Head of caudate nucleus (tissue), 42 donors: Measurements from ENCODE around the gene SPATA12.
"Not testable (repeated sequence)": the region's sequence is repeated elsewhere in the genome, so short reads cannot be mapped to it uniquely, and the experiment has no call there.

ENCODE experiments used
- DNase-seq, 42 donors: peaks; one replicate each; pipeline versions ENCODE4 v3.0.0 to v3.0.0-alpha.2; 2020 to 2021; ENCODE audit warnings: mixed read lengths in 7 of 42
- intact Hi-C: fragments of 100-400 bp; cut with DNase I; formaldehyde crosslinking; loops from one replicate; pipeline ENCODE4 v1.15.0; 2022

Gene SPATA12

DNA sequence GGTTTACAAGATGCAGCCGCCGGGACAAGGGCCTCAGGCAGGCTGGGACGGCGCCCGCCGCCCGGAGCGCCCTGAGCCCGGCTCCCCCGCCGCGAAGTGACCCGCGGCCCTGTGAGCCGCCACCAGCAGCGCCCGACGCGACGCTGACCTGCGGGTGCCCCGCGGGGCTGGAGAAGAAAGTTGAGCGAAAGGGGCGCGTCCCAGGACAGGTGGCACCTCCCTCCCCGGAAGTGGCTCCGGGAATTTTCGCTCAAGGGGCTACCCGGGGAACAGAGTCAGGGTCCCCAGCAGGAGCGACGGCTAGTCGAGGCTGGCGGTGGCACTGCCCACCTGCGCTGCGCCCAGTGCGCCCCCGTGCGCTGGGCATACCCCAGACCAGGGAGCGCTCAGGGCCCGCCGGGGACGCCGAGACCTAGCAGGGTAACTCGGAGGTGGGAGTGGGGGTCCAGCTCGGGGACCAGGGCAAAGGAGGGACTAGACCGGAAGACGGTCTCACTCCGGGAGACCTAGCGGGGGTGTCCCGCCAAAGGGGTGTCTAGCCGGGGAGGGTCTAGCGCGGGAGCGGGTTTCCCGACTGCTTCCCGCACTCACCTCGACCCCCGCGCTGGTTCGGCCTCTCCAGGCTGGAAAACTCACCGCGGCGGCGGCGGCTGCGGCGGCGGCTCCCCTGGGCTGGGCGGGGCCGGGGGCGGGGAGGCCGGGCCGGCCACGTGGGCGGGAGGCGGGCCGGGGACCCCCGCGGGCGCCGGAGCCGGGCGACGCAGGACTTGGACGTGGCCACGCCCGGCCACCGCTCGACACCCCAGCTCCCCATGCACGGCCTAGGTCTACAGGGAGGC lies 18.4 kb downstream of the SPATA12 start:
- DNase-seq = peak in 25 of 42 donors; percentile 11 to 63 (median 35)
- intact Hi-C loops = no loop called here

DNA sequence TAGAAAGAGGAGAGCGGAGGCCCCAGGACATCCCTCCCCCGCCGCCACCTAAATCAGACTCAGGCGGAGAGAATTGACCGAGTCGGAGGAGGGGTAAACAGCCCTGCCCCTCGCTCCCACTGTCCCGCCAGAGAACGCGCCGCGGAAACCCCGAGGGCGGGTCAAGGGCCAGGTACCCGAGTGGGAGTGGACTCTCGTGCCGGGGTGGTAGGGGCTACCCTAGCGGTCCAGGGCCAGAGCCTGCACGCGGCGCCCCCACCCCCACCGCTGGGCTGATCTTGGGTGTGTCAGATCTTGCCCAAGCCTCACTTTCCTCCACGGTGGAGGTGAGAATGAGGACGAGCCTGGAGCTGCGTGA lies 19.0 kb downstream of the SPATA12 start:
- intact Hi-C loops = no loop called here
- peak in 1 of 42 donors; percentile 11 for DNase-seq

DNA sequence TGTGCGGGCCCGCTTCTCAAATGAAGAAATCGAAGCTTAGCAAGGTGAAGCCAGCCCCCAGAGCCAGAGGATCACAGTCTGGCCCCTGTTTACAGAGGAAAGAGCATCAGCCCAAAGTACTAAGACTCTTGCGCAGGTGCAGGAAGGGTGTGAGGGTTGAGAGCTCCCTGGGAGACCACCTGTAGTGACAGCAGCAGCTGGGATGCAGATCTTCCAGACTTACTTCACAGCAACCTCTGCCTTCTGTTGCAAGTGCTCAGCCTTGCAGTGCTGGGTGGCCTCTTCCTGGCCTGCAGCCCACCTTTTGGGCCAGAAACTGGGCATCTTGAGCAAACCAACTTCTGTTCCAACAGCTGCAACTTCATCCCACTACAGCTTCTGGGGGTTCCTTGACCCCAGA lies 19.7 kb downstream of the SPATA12 start:
- intact Hi-C loops = no loop called here
- DNase-seq = no peak

DNA sequence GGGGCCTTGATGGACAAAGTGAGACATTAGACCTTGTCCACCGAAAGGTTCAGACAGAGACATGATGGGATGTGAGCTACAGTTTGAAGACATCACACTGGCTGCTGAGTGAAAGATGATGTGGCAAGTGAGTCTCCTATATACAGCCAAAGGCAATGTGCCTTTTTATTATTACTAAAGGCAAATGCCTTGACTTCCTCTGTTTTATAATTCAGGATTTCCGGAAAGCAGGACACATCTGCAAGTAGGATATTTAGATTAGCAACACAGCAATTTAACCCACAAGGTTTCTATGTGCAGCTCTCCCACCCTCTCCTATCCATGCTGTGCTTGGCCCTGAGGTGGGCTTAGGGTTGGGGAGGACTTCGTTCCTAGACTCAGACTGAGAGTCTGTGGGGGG lies 20.7 kb downstream of the SPATA12 start:
- no peak for DNase-seq

DNA sequence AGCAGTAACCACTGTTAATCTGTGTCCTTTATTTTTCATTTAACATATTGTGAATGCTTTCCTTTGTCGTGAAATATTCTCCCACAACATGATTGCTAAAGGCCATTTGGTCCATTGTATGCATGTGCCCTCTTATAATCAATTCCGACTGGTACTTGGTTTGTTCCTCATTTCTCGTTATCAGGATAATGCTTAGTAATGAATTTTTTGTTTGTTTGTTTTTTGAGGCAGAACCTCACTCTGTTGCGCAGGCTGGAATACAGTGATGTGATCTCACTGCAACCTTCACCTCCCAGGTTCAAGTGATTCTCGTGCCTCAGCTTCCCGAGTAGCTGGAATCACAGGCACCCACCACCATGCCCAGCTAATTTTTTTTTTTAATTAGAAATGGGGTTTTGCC lies 22.0 kb downstream of the SPATA12 start:
- intact Hi-C loops = no loop called here
- DNase-seq = no peak

More for the DNA sequence above, 20.7 kb downstream of the SPATA12 start:
- intact Hi-C loops = no loop called here

DNA sequence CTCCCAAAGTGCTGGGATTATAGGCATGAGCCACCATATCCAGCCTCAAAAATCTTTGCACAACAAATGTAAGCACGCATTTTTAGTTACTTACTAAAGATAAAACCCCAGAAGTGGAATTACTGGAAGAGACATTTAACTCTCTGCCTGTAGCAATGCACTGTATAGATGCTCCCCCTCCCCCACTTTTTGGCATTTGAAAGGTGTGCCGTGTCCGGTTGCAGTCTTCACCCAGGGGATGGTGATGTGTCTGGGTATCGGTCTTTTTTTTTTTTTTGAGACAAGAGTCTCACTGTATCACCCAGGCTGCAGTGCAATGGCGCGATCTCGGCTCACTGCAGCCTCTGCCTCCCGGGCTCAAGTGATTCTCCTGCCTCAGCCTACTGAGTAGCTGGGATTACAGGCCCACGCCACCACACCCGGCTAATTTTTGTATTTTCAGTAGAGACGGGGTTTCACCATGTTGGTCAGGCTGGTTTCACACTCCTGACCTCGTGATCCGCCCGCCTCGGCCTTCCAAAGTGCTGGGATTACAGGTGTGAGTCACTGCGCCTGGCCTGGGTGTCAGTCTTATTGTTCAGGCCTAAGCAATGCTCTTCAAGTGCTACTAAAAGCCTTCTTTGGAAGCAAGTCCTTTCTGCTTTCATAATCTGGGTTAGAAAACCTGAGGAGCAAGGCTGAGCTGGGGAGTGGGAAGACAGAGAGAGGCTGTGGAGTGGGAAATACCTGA lies 23.0 kb downstream of the SPATA12 start:
- intact Hi-C loops, DNase-seq: not testable (repeated sequence)

DNA sequence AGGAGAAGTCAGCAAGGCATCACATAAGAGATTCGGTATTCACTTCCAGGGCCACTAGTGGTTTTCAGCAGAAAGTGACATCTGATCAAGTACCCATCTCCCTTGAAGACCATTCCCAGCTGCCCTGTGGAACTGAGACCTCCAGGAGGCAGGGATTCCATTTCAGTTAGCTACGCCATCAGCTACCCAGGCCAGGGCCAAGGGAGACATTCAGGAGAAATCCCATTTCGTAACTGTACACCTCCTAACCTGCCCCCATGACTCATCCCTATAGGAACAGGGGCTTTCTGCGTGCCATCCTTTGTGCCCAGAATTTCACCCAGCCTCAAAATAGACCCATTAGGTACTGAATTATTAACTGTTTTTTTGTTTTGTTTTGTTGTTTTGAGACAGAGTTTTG lies 24.7 kb downstream of the SPATA12 start:
- DNase-seq = no peak
- intact Hi-C loops = no loop called here

DNA sequence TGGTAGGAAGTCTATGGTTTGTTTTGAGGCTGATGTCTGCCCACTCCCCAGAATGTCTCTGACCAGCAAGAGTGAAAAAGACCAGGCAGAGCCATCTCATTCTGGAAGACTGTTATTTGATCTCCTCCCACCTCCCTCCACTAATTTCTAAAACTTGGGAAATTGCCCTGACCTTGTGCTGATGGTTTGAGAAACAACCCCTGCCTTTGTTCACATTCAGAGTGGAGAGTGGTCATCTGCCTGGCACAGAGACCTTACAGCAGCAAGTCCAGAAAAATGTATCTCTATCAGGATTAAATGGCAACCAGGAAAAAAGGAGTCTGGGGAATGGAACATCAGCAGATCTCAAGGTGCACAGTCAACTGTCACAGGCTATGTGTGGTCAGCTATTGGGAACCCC lies 25.7 kb downstream of the SPATA12 start:
- peak in 21 of 42 donors; percentile 20 to 69 (median 37) for DNase-seq
- intact Hi-C loops = no loop called here

DNA sequence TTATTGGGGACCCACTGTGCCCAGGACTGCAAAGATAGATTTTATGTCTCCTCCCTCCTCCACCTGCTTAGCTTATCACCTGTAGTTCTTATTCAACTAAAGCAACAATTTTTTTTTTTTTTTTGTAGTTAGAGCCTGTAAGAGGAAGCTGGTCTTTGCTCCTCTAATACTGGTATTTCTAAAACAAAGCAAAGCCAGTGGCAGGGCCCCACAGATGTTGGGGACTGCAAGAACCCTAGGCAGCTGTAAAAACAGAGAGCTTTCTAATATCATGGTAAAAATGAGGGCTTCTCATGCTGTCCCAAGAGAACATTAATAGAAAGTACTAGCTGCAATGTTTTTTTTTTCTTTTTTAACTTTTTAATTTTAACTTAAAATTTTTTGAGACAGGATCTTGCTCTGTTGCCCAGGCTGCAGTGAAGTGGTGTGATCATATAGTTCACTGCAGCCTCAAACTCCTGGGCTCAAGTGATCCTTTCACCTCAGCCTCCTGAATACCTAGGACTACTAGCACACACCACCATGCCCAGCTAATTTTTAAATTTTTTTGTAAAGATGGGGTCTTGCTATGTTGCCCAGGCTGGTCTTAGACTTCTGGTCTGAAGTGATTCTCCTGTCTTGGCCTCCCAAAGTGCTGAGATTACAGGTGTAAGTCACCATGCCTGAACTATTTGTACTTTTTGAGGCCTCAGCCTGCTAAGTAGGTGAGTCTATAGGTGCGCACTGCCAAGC lies 27.1 kb downstream of the SPATA12 start:
- DNase-seq = no peak
- intact Hi-C loops = no loop called here

DNA sequence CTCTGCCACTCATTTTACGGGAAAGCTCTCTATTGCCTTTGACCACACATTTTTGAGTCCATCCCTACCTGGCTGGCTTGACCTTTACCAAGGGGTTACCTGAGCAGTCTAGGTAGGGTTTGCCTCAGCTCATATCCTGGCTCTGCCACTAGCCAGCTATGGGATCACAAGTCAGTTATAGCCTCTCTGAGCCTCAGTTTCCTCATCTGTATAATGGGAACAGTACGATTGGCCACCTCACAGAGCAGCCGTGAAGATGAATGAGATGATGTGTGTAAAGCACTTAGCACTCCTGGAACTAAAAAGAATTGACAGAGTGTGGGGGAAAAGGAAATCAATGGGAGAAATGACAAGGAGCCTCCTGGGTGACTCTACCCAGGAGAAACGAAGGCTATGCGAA lies 28.0 kb downstream of the SPATA12 start:
- intact Hi-C loops = no loop called here
- DNase-seq = no peak

DNA sequence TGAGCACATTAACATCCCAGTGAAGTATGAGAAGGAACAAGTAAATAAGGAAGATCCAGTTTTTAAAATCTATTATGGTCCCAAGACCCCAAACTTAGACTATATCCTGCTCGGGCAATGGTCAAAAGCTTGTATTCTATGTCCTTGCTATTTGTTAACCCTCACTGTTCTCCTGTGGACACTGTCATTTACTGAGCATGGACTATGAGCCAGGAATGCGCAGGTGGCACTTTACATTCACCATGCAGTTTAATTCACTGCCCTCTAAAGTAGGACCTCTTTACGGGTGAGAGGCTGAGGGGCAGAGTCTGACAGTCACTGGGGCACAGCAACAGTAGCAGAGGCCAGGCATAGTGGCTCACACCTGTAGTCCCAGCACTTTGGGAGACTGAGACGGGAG lies 28.6 kb downstream of the SPATA12 start:
- intact Hi-C loops = no loop called here

DNA sequence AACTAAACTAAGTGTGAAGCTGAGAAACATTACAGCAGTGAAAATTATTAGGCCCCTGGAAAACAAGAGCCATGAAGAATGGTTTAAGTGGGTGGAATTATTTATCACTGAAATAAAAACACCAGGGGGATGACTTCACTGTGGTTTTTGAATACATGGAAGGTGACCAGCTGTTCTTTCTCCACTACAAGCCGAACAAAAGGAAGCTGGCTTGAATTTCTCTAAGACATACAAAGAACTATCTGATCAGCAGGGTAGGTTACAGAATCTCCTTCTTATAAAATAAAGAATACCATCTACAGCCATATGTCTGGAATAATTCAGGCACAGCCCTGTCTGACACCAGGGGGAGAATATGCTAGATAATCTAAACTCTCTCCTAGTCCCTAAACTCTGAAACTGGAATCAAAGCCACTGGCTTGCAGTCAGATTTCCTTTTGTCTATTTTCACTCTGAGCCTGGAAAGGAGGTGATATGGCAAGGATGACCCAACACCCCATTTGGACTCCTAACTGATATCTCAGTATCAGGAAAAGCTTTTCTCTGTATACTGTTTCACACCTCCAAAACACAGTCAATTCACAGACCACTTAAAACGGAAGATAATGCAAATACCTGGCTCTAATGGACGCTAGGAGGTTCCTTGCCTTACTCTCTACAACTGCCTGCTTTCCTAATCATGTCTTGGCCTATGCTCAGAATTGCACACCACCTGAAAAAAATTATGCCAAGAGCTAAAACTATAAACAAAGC lies 31.2 kb downstream of the SPATA12 start:
- DNase-seq = no peak
- intact Hi-C loops = loop anchor here (10.0 kb wide), 2 partner anchors 97 to 133 kb away; partner anchors contain the start of gene APPL1

More for the DNA sequence above, 28.6 kb downstream of the SPATA12 start:
- DNase-seq = no peak

DNA sequence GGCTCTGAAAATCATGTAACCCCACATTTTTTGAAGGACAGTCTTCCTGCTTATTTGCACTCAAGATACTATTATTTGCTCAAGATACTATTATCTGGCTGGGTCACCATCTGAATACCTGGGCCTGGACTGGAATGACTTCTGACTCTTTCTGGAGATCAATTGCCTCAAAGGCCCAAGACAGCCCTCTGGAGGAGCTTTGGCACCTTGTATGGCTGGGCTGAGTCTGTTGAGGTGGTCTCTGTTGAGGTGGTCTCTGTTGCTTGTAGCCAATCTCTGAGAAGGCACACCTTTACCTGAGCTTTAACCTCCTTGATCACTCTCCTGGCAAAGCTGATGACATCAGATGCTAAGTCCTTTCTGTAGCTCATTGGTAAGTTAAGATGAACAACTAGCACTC lies 33.0 kb downstream of the SPATA12 start:
- no peak for DNase-seq
- intact Hi-C loops = loop anchor here (10.0 kb wide), 2 partner anchors 99 to 131 kb away; partner anchors contain the start of gene APPL1

DNA sequence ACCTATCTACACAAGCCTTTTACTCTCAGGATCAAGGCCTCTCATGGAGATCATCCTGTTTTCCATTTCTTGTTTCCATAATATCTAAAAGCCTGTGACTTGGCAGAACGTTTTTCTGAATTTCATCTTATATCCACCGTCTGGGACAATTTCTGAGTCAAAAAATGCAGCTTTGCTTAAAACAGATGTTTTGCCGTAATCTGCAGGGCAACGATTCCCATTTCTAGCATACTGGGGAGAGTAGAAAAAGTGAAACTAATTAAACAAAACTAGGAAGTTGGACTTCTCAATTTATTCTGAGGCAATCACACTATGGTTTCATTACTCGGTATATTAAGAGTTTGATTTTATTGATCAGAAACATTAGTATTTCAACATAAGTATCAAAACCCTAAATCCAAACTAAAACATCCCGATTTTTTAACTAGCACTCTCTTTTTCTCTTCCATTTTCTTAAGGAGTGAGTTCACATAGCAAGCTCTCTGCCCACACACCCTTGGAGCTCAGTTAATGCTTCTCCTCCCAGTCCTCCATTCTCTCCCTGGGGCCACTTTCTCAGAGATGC lies 33.6 kb downstream of the SPATA12 start:
- no peak for DNase-seq
- intact Hi-C loops = loop anchor here (10.0 kb wide), 2 partner anchors 99 to 131 kb away; partner anchors contain the start of gene APPL1

DNA sequence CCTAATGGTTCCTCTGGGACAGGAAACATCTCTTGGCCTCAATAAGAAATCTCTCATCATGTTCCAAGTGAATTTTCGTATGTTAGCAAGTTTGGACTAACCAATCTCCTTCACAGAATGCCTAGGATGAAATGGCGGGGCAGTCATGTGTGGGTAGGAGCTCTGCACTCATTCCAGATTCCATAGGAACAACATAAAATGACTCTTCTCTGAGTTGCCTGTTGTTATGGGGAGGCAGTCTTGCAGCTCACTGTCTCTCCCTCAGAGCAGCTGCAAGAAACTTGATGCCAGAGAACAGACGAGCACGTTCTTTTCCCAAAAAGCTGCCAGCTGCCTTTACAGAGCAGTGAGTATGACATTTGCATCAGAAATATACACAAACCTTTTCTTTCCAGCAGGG lies 34.1 kb downstream of the SPATA12 start:
- no peak for DNase-seq
- intact Hi-C loops = loop anchor here (10.0 kb wide), 2 partner anchors 100 to 130 kb away; partner anchors contain the start of gene APPL1

DNA sequence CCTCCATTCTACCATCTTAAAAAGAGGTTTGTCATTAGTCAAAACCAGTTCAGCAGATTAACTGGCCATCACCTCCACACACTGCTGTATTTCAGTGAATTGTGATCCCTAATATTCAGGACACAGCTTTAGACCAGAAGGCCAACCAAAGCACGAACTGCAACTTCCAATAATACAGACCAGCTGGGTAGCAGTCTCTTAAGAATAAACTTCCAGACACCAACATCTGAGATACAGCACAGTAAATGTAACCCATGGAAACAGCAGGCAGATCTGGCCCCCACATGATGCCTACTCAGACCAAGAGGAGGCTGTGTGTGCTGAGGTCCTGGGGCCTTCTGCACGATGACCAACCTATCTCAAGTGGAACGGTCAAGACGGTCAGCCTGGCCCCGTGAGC lies 34.9 kb downstream of the SPATA12 start:
- no peak for DNase-seq
- intact Hi-C loops = loop anchor here (10.0 kb wide), 2 partner anchors 101 to 129 kb away; partner anchors contain the start of gene APPL1

DNA sequence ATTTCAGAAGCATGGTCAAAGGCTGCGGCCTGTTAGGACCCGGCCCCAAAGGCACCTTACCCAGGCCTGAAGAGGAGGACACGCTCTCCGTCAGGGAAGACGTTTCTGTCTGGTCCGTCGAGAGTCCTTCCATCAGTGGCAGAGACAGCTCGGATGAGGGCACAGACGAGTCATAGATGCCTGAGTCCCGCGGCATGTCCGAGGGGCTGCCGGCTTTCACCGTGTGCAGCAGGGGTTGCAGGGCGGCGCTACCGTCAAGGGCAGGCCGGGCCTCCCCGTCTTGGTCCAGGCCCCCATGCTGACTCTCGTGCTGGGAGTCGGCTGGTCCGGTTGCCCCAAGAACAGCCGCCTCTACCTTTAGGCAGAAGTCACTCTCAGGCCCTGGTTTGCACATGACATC lies 37.1 kb downstream of the SPATA12 start:
- DNase-seq = no peak
- intact Hi-C loops = loop anchor here (10.0 kb wide), 2 partner anchors 103 to 127 kb away; partner anchors contain the start of gene APPL1
